ENCODE measurements around the gene TTLL5. TPM values are rescaled to one million over a fixed set of nuclear protein-coding genes. Genes with fewer than 3 reads are reported as not detected.

Gene TTLL5
- total and polyA plus RNA-seq, 7 donors: 4.8 to 36.6 (median 17.9) TPM

- 34 to 76% methylated on average over 4 of the region's 4 CpGs for WGBS, 2 donors
Measured at GRCh38 chr14:75877884-75878283, 216.8 kb downstream of the TTLL5 start.

GRCh38 chr14:75879031-75879430 is 218.0 kb downstream of the TTLL5 start:
- Histone ChIP-seq H3K9me3 (no peaks in the 10 kb centered on the region), H3K27ac (no peak overlapping the region), H3K4me3 (no peak overlapping the region), H3K36me3 (no peaks in the 10 kb centered on the region), H3K27me3 (no peaks in the 10 kb centered on the region), H3K4me1 (peaks cover 0 to 21% (median 17%) of the 10 kb centered on the region in 4 donors)
- WGBS, 2 donors: 77 to 86% methylated on average over 3 of the region's 3 CpGs
- TF ChIP-seq CTCF (IDR thresholded peaks at IDR 0.05) (no peak), EP300 (IDR thresholded peaks at IDR 0.05) (no peak), POLR2AphosphoS5 (IDR thresholded peaks at IDR 0.05) (no peak), POLR2A (IDR thresholded peaks at IDR 0.05) (no peak)
- no peak for DNase-seq
- intact Hi-C loops (cut with DNase I): no loop called here

More at GRCh38 chr14:75877884-75878283, 216.8 kb downstream of the TTLL5 start:
- intact Hi-C loops (cut with DNase I): no loop called here
- Histone ChIP-seq H3K4me1 (peaks cover 0 to 21% (median 17%) of the 10 kb centered on the region in 4 donors), H3K27ac (no peak overlapping the region), H3K36me3 (no peaks in the 10 kb centered on the region), H3K9me3 (no peaks in the 10 kb centered on the region), H3K4me3 (no peak overlapping the region), H3K27me3 (no peaks in the 10 kb centered on the region)
- DNase-seq: no peak
- TF ChIP-seq CTCF (IDR thresholded peaks at IDR 0.05) (no peak), POLR2A (IDR thresholded peaks at IDR 0.05) (no peak), POLR2AphosphoS5 (IDR thresholded peaks at IDR 0.05) (no peak), EP300 (IDR thresholded peaks at IDR 0.05) (no peak)

- Histone ChIP-seq H3K9me3 (no peaks in the 10 kb centered on the region), H3K4me3 (no peak overlapping the region), H3K27me3 (no peaks in the 10 kb centered on the region), H3K4me1 (peaks cover 0 to 21% (median 17%) of the 10 kb centered on the region in 4 donors), H3K36me3 (no peaks in the 10 kb centered on the region), H3K27ac (no peak overlapping the region)
- 97% methylated on average over 1 of the region's 1 CpG for WGBS, 2 donors
- TF ChIP-seq CTCF (IDR thresholded peaks at IDR 0.05): no peak
- no peak for TF ChIP-seq POLR2AphosphoS5 (IDR thresholded peaks at IDR 0.05)
- no peak for TF ChIP-seq POLR2A (IDR thresholded peaks at IDR 0.05)
- no peak for TF ChIP-seq EP300 (IDR thresholded peaks at IDR 0.05)
- DNase-seq: no peak
- intact Hi-C loops (cut with DNase I): no loop called here
Measured at GRCh38 chr14:75880512-75880911, 219.5 kb downstream of the TTLL5 start.

GRCh38 chr14:75881994-75882393 is 220.9 kb downstream of the TTLL5 start:
- no peak overlapping the region for H3K4me3 ChIP-seq
- no peak for DNase-seq
- TF ChIP-seq POLR2AphosphoS5 (IDR thresholded peaks at IDR 0.05) (no peak), POLR2A (IDR thresholded peaks at IDR 0.05) (no peak), EP300 (IDR thresholded peaks at IDR 0.05) (no peak), CTCF (IDR thresholded peaks at IDR 0.05) (no peak)
- H3K27me3 ChIP-seq: no peaks in the 10 kb centered on the region
- intact Hi-C loops (cut with DNase I): no loop called here
- no peak overlapping the region for H3K27ac ChIP-seq
- peaks cover 0 to 10% (median 8%) of the 10 kb centered on the region in 4 donors for H3K4me1 ChIP-seq
- H3K9me3 ChIP-seq: no peaks in the 10 kb centered on the region
- no peaks in the 10 kb centered on the region for H3K36me3 ChIP-seq
- WGBS, 2 donors: 96 to 97% methylated on average over 5 of the region's 5 CpGs

GRCh38 chr14:75884198-75884611 is 223.2 kb downstream of the TTLL5 start:
- DNase-seq: no peak
- Histone ChIP-seq H3K9me3 (no peaks in the 10 kb centered on the region), H3K4me3 (no peak overlapping the region), H3K27ac (no peak overlapping the region), H3K27me3 (no peaks in the 10 kb centered on the region), H3K4me1 (peaks cover 0 to 8% (median 0%) of the 10 kb centered on the region in 4 donors), H3K36me3 (no peaks in the 10 kb centered on the region)
- intact Hi-C loops (cut with DNase I): no loop called here
- TF ChIP-seq POLR2A (IDR thresholded peaks at IDR 0.05) (no peak), POLR2AphosphoS5 (IDR thresholded peaks at IDR 0.05) (no peak), EP300 (IDR thresholded peaks at IDR 0.05) (no peak)
- WGBS, 2 donors: 82 to 87% methylated on average over 6 of the region's 6 CpGs
